HG02588 (cell line): Measurements from ENCODE around the gene HMGB1.

Experiments used
- ATAC-seq: cut with Tn5 transposase; IDR thresholded peaks from one replicate; pipeline ENCODE4 v1.9.1; 2021; ENCODE audit warnings: mild to moderate bottlenecking, moderate library complexity; ENCODE audit not compliant: unreplicated experiment

The HMGB1 gene

GRCh38 chr13:30406779-30407416, 58.8 kb downstream of the HMGB1 start:
- ATAC-seq, result no peak
